OCI-LY7 (cell line): ENCODE data around the gene ANKMY1.

ENCODE experiments used
- EZH2phosphoT487 ChIP-seq: fragments of 200-600 bp; sonication (generic); IDR thresholded peaks from 2 replicates; pipeline ENCODE4 v1.6.1; 2018; ENCODE audit warnings: low read depth, borderline replicate concordance, mild to moderate bottlenecking, mixed run types, antibody characterized with exemption, low read length, moderate library complexity, mixed read lengths
- TF ChIP-seq, protein P1 (sequence below): fragments of 200-600 bp; sonication (generic); conservative IDR thresholded peaks from 2 replicates; pipeline ENCODE4 v1.5.1; 2014; ENCODE audit warnings: mild to moderate bottlenecking, antibody characterized with exemption, low read length, moderate library complexity, mixed read lengths

DNA sequence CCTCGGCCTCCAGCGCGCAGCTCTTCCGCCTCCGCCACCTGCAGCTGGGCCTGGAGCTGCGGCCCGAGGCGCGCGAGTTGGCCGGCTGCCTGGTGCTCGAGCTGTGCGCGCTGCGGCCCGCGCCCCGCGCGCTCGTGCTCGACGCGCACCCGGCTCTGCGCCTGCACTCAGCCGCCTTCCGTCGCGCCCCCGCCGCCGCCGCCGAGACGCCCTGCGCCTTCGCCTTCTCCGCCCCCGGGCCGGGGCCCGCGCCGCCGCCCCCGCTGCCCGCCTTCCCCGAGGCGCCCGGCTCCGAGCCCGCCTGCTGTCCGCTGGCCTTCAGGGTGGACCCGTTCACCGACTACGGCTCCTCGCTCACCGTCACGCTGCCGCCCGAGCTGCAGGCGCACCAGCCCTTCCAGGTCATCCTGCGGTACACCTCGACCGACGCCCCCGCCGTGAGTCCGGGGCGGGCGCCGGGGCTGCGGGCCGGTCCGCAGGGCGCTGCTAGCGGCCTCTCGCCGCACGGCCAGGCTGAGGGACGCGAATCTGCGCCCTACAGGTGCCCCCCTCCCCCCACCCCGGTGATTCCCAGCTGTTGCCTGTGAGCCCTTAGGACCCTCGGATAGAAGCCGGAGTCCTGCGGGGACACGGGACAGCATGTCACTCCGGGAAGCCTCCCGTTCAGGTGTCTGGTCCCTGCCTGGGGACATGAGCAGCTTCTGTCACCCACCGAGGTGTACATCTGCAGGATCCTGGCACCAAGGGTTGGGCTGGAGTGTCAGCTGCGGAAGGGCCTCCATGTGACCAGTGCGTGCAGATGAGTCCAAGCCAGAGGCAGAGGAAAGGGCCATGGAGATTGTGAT, 11.1 kb upstream of the ANKMY1 start:
- TF ChIP-seq, protein P1, sequence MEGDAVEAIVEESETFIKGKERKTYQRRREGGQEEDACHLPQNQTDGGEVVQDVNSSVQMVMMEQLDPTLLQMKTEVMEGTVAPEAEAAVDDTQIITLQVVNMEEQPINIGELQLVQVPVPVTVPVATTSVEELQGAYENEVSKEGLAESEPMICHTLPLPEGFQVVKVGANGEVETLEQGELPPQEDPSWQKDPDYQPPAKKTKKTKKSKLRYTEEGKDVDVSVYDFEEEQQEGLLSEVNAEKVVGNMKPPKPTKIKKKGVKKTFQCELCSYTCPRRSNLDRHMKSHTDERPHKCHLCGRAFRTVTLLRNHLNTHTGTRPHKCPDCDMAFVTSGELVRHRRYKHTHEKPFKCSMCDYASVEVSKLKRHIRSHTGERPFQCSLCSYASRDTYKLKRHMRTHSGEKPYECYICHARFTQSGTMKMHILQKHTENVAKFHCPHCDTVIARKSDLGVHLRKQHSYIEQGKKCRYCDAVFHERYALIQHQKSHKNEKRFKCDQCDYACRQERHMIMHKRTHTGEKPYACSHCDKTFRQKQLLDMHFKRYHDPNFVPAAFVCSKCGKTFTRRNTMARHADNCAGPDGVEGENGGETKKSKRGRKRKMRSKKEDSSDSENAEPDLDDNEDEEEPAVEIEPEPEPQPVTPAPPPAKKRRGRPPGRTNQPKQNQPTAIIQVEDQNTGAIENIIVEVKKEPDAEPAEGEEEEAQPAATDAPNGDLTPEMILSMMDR, result no peak
- no peak for TF ChIP-seq EZH2phosphoT487
